Right ventricle myocardium inferior (tissue), 1 donor: ENCODE data around the gene OR13C8. TPM values are rescaled to one million over a fixed set of nuclear protein-coding genes. Genes with fewer than 3 reads are reported as not detected.
"Not testable (repeated sequence)": the region's sequence is repeated elsewhere in the genome, so short reads cannot be mapped to it uniquely, and the experiment has no call there.

Experiments
- ATAC-seq: fragments of 200-7000 bp; cut with Tn5 transposase; one replicate; pipeline ENCODE4 v1.9.1; 2020; ENCODE audit warnings: mild to moderate bottlenecking, moderate library complexity
- DNase-seq: peaks from one replicate; pipeline ENCODE4 v3.0.0; 2021; ENCODE audit errors: missing footprints
- intact Hi-C: fragments of 100-400 bp; cut with DNase I; formaldehyde crosslinking; loops from one replicate; pipeline ENCODE4 v1.11.0; 2022
- long read RNA-seq: library from polyadenylated mRNA; unstranded; transcript quantifications from one replicate; pipeline ENCODE4 v2.0.0, GENCODE V29; 2021
- total RNA-seq: library from RNA; stranded (reverse); fragmentation: NEBNext Ultra II Directional; extraction: Animal tissue kit (Norgen Biotek cat#: 25700); gene quantifications from one replicate; pipeline ENCODE4 v1.2.1, GENCODE V29; 2021
- donor health status: DM: no; HTN: yes; CAD: no; lungs with severe emphysema.

The OR13C8 gene, protein sequence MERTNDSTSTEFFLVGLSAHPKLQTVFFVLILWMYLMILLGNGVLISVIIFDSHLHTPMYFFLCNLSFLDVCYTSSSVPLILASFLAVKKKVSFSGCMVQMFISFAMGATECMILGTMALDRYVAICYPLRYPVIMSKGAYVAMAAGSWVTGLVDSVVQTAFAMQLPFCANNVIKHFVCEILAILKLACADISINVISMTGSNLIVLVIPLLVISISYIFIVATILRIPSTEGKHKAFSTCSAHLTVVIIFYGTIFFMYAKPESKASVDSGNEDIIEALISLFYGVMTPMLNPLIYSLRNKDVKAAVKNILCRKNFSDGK
- not detected for total RNA-seq
- long read RNA-seq, result 0 reads

DNA sequence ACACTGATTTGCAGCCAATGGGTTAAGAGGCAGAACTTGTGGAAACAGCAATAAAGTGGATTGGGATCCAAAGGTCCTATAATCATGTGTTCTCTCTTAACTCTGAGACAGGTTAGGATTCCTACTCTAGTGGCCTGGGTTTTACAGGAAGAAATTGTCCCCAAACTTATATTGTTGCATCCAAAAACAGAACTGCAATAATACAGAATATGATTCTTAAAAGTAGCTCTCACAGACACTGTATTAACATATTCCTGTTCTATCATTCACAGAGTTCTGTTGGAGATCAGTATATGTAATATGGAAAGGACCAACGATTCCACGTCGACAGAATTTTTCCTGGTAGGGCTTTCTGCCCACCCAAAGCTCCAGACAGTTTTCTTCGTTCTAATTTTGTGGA is at the start of gene OR13C8:
Gene OR13C8, plus strand, starts transcription at position 301 of the 400 bp plus-strand sequence. Its CDS starts 0 bp downstream, at position 301.
- intact Hi-C loops, result no loop called here
- DNase-seq, result no peak
- no peak for ATAC-seq

DNA sequence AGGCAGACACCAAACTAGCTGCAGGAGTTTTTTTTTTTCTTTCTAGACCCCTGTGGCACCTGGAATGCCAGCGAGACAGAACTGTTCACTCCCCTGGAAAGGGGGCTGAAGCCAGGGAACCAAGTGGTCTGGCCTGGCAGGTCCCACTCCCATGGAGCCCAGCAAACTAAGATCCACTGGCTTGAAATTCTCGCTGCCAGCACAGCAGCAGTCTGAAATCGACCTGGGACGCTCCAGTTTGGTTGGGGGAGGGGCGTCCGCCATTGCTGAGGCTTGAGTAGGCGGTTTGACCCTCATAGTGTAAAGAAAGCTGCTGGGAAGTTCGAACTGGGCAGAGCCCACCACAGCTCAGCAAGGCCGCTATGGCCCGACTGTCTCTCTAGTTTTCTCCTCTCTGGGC is 48.7 kb upstream of the OR13C8 start:
- DNase-seq, ATAC-seq: not testable (repeated sequence)

DNA sequence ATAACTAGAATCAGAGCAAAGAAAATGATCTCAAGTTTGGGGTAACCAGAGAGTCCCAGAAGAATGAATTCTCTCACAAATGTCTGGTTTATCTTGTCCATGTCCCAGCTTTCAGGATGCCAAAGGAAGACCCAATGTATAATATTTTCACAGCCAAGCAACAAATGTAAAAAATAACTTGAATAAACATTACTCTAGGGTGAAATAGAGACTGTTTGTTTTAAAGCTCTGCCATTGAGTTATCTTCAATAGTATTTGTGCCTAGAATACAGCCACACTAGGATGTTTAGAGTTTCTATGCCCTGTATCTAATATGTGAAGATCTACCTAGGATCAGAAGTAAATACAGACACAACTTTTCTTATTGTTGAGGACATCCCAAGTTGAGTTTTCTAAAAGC is 41.9 kb upstream of the OR13C8 start, which contains the start of gene OR13C4:
Gene OR13C4, minus strand, starts transcription at position 101 of the 400 bp plus-strand sequence. Its CDS starts 0 bp downstream, at position 101.
- intact Hi-C loops, result no loop called here
- DNase-seq, result no peak
- ATAC-seq, result no peak

More for the DNA sequence above, 48.7 kb upstream of the OR13C8 start:
- intact Hi-C loops, result not testable (repeated sequence)

DNA sequence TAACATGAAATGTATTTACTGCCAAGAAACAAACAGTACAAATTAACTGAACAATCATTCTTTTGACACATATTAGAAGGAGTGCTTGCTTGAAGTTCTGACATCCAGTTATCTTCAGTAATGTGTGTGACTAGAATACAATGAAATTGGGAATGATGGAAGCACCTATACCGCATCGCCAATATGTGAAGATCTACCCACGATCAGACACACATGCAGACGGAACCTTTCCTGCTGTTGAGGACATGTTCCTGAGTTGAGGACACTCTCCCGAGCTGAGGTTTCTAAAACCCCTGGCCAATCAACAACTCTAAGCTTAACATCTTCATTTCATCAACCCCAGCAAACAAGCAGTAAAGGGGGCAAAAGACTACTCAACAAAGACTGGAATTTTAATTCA is 32.2 kb upstream of the OR13C8 start, which contains the start of gene OR13C3:
Gene OR13C3, minus strand, starts transcription at position 101 of the 400 bp plus-strand sequence. CDS start 133 bp downstream, outside the sequence.
- DNase-seq (no peak), ATAC-seq (no peak)
- intact Hi-C loops, result no loop called here

DNA sequence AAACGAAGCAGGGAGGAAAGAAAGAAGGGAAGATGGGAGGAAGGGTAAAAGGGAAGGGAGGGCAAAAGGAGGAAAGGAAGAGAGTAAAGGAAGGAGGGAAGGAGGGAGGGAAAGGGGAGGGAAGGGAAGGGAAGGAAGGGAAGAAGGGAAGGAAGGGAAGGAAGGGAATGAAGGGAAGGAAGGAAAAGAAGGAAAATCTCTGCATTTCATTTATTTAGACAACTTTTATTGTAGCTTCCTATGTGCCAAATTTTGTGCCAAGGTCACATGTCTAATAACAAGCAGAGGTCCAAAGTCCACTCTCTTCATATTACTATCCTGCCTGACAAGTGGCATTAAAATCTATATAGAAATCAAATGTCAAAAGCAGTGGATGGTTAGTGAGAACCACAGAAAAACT is 29.7 kb upstream of the OR13C8 start:
- intact Hi-C loops, result no loop called here
- ATAC-seq, result no peak
- no peak for DNase-seq

DNA sequence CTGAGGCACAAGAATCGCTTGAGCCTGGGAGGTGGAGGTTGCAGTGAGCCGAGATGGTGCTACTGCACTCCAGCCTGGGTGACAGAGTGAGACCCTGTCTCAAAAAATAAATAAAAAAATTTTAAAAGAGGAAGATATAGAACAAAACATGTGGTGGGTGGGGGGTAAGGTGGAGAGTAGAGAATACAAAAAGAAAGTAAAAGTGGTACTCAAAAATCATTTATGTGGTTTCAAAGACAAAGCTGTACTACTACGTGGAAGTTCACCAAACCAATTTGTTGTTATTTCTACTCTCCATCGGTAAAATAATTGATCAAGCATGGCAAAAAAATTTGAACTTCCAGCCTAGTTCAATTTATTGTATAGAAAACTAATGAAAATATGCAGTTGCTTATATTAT is 24.3 kb upstream of the OR13C8 start:
- ATAC-seq, result no peak
- DNase-seq, result no peak
- intact Hi-C loops, result no loop called here

DNA sequence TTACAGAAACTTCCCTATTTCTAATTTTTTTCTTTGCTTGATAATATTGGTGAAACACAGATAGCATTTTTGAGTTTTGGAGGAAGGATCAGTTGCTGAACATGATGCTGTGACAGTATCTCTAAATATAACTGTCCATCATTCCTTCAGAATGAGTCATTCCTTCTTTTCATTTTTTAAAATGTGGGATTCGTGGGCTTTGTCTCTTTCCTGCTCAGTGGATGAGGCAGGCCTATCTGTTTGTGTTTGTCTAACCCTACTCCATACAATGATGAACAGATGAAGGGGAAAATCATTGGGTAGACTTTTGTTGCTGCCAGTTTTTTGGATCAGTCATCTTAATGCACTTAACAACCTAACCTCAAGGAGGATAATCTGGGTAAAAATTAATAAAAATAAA is 15.7 kb upstream of the OR13C8 start:
- no peak for DNase-seq
- no peak for ATAC-seq
- intact Hi-C loops, result no loop called here

DNA sequence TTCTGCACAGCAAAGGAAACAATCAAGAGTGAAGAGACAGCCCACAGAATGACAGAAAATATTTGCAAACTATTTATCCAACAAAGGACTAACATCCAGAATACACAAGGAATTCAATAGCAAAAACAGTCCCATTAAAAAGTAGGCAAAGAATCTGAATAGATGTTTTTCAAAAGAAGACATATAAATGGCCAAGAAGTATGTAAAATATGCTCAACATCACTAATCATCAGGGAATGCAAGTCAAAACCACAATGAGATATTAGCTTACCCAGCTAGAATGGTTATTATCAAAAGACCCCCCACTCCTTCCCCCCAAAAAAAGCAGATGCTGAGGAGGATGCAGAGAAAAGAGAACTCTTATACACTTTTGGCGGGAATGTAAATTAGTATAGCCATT is 13.4 kb upstream of the OR13C8 start:
- ATAC-seq, result no peak
- intact Hi-C loops, result no loop called here
- DNase-seq, result no peak

DNA sequence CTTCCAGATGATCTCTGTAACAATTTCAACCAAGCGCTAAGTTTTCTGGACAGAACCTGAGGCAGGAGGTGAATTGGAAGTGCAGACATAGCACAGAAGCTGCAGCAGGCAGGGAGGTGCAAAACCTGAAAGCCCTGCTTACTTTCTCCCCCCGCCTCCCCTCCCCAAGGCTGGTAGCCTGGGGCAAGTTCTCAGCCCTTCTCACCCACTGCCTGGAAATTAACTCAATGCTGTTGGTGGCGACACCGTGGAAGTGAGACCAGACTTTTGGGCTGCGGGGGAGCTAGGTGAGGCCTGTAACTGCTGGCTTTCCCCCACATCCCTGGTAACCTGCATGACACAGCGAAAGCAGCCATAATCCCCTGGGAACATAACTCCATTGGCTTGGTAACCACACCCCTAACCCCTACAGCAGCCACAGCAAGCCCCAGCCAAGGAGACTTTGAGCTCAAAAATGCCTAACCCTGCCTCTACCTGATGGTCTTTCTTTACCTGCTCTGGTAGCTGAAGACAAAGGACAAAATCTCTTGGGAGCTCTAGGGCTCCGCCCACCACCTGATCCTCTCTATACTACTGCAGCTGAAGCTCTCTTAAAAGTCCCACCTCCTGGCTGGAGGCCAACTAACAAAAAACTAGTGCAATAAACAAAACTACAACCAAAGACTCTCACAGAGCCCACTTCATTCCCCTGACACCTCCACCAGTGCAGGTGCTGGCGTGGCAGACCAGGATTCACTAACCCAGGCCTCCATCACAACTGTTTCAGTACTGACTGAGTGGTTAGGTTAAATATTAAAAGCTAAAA is 11.9 kb upstream of the OR13C8 start:
- ATAC-seq (no peak), DNase-seq (peak; percentile 43)
- intact Hi-C loops, result no loop called here

DNA sequence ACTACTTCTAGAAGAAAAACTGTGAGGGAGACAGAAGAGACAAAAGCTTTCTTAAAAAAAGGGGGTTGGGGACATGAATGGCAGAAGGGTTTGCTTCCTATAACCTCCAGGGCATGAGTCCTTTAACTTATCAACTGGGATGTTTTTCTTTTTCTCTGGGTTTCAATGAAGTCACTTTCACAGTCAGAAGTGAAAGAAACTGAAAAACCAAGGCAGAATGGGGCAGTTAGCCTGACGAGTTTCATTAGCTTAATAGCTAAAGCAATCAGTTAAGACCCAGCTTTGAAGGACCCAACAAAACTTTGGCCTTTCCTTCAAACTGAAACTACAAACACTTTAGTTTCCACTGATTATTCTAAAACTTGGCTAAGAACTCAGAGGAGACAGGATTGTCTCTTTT is 4.6 kb upstream of the OR13C8 start:
- no peak for DNase-seq
- intact Hi-C loops, result no loop called here
- ATAC-seq, result no peak

DNA sequence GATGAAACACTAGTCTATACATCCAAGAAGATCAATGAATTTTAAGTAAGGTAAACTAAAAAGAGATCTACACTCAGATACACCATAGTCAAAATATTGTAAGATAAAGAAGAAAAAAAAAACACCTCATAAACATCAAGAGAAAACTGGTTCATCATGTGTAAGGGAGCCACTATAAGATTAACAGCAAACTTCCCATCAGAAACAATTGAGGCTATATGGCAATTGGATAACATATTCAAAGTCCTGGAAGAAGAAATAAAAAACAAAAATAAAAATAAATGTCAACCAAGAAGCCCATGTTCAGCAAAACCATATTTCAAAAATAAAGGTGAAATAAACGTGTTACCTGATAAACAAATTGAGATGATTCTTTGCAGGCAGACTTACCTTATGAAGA is 3.6 kb downstream of the OR13C8 start:
- DNase-seq (no peak), ATAC-seq (no peak)
- intact Hi-C loops, result no loop called here

DNA sequence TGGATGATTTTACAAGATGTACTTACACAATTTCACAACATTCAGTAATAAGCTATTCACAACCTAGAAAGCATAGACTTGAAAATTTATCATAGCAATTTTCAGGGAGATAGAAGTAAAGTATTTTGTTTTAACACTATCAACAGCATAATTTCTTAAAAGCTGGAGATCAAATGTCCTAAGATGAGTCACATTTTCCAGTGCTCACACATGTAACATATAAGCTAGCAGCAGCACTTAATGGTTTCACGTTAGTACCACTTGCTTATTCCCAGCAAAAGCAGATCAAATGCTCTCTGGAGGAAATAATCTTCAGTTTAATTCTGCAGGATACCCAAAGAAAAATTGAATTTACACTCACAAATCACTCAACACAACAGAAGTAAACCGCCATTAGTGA is 6.5 kb downstream of the OR13C8 start:
- DNase-seq (no peak), ATAC-seq (no peak)
- intact Hi-C loops, result no loop called here

DNA sequence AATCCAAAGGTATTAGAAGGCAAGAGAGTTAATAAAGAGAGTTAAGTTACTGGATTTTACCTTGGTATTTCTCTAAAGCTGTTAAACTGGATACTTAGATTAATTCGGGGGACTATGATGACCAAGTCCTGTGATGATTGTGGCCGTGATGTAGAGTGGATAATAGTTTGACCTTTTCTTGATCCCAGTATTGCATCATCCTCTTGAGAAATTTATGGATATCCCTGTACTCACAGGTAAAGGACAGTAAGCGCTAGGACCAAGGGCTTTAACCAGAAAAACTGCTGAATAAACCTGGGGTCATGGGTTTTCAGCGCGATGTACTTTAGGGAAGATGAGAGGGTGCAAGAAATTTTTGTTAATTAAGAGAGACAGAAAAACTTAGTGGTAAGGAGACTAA is 8.3 kb downstream of the OR13C8 start:
- ATAC-seq, result no peak
- intact Hi-C loops, result no loop called here
- DNase-seq, result no peak

DNA sequence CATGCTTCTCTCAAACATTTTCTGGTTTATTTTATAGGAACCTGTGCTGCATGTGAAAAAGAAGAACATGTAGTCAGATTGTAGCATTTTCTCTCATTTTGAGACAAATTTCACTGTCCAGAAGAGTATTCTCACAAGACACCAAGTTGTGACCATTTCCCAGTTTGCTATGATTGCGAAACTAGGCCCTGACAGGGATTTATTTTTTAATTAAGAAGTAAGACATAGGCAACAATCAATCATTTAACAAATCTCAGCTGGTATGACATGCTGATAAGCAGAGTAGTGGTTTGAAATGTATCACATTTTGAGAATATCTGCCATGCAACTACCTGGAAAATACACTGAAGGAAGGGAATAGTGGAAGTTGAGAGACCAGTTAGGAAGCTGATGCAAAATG is 11.6 kb downstream of the OR13C8 start:
- DNase-seq (no peak), ATAC-seq (no peak)
- intact Hi-C loops, result no loop called here

DNA sequence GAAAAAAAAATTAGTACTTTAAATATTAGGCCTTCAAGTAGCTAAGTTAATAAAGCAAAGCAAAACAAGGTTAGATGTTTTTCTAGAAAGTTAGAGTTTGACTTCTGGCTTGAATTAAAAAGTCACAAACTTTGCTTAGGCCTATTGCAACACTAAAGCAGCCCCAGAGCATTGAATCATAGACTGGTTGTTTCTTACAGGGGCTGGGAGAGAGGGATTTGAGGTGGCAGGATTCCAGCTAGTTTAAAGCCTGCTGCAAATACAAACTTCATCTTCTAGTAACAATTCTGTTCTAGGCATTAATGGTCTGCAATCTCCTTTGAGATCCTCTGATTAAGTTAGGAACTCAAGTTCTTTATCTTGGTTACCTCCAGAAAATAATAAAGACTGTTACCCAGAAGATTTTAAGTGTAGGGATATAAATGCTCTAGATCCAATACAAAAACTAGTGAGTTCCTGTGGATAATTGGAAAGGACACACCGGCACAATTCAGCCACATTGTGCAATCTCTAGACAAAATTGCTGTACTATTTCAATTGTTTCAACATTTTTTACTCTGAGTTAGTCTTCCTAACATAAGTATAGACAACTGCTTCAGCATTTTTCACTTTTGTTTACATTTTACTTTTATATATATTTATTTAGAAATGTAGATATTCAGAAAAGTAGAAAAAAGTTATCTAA is 17.7 kb downstream of the OR13C8 start:
- intact Hi-C loops, result no loop called here
- no peak for DNase-seq
- ATAC-seq, result peak; percentile 69

DNA sequence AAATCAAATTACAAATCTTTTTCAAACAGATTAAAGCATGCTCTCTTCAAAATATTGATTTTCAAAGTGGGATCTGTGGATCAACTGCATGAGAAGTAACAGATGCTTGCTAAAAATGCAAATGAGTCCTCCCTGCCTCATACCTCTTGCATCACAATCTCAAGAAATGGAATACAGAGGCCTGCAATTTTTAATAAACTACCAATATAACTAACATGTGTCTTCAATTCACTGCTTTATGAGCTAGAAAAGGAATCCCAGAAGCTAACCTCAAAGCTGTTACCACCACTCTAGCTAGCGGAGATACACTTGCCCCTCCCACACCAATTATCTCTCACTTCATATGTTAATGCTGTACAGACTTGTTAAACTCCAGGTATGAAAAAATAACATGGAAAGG is 20.7 kb downstream of the OR13C8 start:
- ATAC-seq, result no peak
- no peak for DNase-seq
- intact Hi-C loops, result no loop called here

DNA sequence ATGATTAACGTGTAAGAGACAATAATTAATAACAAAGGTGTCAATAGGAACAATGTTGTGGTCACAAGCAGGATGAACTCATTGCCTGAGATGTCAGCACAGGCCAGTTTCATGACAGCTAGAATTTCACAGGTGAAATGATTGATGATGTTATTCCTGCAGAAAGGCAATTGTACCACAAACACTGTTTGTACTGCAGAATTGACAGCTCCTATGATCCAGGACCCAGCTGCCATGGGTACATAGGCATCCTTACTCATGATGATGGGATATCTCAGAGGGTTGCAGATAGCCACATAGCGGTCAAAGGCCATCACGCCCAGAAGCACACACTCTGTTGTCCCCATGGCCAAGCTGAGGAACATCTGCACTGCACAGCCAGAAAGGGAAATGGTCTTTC is 29.8 kb downstream of the OR13C8 start:
- DNase-seq, intact Hi-C loops, ATAC-seq: not testable (repeated sequence)

DNA sequence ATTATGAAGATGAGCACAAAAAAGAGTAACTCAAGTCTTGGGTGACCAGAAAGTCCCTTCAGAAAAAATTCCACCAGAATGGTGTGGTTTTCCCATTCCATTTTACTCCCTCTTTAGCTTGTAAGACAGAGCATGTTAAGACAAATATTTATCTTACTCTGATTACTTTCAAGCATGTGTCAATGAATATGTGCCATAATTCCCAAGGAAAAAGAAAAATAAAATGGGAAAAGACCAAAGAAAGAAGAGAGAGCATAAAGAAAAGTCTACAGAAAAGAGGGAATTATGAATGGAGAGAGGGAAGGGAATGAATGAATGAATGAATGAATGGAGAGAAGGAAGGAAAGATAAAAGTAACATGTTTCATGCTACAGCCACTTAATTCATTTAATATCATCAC is 30.3 kb downstream of the OR13C8 start, which contains the start of gene OR13C5:
Gene OR13C5, minus strand, starts transcription at position 101 of the 400 bp plus-strand sequence. Its CDS starts 0 bp downstream, at position 101.
- intact Hi-C loops, DNase-seq, ATAC-seq: not testable (repeated sequence)

DNA sequence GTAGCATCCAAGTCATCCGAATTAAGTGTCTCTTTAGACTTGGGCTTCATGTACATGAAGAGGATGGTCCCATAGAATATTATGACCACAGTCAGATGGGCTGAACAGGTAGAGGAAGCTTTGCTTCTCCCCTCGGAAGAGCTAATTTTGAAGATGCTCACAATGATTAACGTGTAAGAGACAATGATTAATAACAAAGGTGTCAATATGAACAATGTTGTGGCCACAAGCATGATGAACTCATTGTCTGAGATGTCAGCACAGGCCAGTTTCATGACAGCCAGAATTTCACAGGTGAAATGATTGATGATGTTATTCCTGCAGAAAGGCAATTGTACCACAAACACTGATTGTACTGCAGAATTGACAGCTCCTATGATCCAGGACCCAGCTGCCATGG is 35.8 kb downstream of the OR13C8 start:
- intact Hi-C loops, result no loop called here
- ATAC-seq (no peak), DNase-seq (no peak)
